GM18951 (cell line): ENCODE measurements around the gene IDI2.

Experiments
- POLR2A ChIP-seq: IDR thresholded peaks from 4 replicates; pipeline ENCODE4 v1.6.1; 2011; ENCODE audit warnings: mild to moderate bottlenecking; ENCODE audit not compliant: insufficient read length, insufficient read depth; ENCODE audit errors: extremely low read depth
- in situ Hi-C: fragments of 300-500 bp; cut with MboI; formaldehyde crosslinking; loops from one replicate; pipeline ENCODE4 v1.12.0; 2022; ENCODE audit warnings: low sequenced_read_pairs, mixed read lengths, inconsistent platforms; ENCODE audit not compliant: unreplicated experiment

The IDI2 gene

GRCh38 chr10:972763-973162 is 52.9 kb downstream of the IDI2 start:
- in situ Hi-C loops, result no loop called here
- TF ChIP-seq POLR2A, result no peak

DNA sequence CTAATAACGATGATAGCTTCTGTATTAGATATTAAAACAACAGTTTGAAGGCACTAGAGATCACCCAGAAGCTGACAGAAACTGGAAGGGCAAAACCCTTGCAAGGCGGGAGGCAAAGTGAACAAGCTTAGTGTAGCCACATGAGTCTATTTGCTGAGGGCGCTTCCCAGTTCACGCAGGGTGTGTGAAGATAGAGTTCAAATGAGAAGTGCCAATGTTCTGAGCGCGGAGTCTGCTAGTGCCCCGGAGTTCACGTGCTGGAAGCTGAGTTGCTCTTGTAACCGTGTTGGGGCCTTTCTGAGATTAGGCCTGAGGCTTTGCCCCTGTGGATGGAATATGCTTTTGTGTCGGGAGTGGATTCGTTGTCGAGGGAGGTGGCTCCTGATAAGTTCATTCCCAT is 54.0 kb downstream of the IDI2 start:
- no peak for TF ChIP-seq POLR2A
- in situ Hi-C loops, result no loop called here

- in situ Hi-C loops, result no loop called here
Measured at GRCh38 chr10:971150-971542, 54.5 kb downstream of the IDI2 start.

DNA sequence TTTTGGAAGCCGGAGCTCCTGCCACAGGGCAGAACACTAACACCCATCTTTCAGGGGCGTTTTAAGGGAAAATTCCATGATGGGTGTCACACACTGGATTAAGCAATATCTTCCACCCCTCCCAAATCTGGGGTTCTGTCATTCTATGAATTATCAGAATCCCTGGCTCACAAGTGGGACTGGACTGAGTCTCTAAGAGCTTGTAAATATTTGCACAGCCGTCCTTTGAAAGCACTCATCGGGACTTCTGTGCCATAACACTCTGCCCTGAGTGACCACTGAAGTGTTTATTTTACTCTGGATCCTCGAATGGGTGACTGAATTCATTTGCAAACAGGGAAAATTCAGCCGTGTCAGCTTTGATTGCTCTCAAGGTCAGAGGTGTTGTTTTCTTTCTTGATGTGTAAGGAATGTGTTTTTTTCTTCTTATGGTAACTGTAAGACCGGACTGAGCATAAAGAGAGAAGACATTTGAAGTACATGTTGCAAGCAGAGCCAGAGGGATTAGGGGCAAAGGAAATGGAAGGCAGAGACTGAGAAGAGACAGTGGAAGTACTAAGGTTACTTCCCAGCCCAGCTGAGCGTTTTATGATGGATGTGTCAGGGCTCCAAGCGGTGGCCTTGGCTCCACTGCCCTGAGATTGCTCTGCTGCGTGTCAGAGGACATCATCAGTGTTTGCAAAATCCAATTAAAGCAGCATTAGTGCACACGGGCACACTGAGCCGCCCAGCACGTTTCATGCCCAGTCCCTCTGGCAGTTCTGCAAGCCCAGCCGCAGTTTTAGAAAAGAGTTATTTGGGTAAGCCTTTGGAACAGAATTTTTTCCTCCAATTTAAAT is 55.1 kb downstream of the IDI2 start:
- in situ Hi-C loops, result no loop called here
- no peak for TF ChIP-seq POLR2A

More at GRCh38 chr10:971150-971542, 54.5 kb downstream of the IDI2 start:
- no peak for TF ChIP-seq POLR2A

DNA sequence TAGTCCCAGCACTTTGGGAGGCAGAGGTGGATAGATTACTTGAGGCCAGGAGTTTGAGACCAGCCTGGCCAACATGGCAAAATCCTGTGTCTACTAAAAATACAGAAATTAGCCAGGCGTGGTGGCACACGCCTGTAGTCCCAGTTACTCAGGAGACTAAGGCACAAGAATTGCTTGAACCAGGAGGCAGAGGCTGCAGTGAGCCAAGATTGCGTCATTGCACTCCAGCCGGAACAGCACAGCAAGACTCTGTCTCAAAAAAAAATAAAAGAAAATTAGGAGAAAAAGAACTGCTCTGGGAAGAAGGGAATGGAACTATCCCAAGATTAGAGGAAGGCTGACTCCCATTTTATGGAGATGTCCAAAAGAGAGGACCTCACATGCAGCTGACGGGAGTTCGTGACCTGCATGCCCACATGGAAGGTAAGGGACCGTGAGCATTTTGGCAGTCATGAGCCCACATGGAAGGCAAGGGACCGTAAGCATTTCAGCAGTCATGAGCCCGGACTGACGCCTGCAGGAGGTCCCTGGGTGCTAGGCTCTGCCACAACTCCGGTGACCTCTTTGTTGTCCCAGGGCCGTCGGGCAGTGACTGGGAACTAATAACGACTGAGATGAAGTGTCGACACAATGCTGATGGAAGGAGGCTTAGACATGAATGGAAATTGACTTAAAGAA is 56.0 kb downstream of the IDI2 start:
- TF ChIP-seq POLR2A, result no peak
- in situ Hi-C loops, result no loop called here
